GDM1 (cell line): ENCODE measurements around the gene PAK1IP1.
A peak's percentile ranks its signal among the peaks of the same experiment; 100 is the strongest.
"Not testable (repeated sequence)": the region's sequence is repeated elsewhere in the genome, so short reads cannot be mapped to it uniquely, and the experiment has no call there.

Source experiments
- DNase-seq: peaks from one replicate; lab custom pipeline; 2025; lab: John Stamatoyannopoulos, UW

The PAK1IP1 gene

GRCh38 chr6:10694302-10695085, at the start of gene PAK1IP1, which contains the start of gene C6orf52:
Gene PAK1IP1 (plus strand): TSS chr6:10694972. CDS start chr6:10694986, 14 bp downstream.
Gene C6orf52 (minus strand): TSS chr6:10694616. CDS start chr6:10687550, 7,066 bp downstream.
- peak; percentile 83 for DNase-seq

- peak; percentile 8 for DNase-seq
Observed at GRCh38 chr6:10655508-10656055, 39.2 kb upstream of the PAK1IP1 start.

DNA sequence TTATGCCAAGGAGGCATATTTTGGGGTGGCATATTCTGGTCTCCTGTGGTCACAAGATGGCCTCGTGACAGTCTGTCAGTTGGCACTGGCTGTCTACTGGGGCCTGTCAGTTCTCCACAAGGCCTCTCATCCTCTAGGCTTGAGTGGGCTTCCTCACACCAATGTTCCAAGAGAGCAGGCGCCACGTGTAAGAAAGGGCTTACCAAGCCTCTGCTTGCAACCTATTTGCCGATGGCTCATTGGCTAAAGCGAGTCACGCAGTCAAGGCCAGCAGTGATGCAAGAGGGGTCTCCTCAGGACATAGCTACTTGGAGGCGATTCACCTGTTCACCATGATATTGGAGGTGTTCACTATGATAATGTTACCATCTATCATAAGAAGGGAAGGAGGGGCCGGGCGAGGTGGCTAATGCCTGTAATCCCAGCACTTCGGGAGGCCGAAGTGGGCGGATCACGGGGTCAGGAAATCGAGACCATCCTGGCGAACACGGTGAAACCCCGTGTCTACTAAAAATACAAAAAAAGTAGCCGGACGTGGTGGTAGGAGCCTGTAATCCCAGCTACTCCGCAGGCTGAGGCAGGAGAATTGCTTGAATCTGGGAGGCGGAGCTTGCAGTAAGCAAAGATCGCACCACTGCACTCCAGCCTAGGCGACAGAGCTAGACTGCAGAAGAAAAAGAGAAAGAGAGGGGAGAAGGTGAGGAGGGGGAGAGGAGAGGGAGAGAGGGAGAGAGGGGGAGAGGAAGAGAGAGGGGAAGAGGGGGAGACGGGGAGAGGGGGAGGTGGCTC, 35.7 kb upstream of the PAK1IP1 start:
- DNase-seq, result no peak

- no peak for DNase-seq
Observed at GRCh38 chr6:10659699-10660348, 34.9 kb upstream of the PAK1IP1 start.

DNA sequence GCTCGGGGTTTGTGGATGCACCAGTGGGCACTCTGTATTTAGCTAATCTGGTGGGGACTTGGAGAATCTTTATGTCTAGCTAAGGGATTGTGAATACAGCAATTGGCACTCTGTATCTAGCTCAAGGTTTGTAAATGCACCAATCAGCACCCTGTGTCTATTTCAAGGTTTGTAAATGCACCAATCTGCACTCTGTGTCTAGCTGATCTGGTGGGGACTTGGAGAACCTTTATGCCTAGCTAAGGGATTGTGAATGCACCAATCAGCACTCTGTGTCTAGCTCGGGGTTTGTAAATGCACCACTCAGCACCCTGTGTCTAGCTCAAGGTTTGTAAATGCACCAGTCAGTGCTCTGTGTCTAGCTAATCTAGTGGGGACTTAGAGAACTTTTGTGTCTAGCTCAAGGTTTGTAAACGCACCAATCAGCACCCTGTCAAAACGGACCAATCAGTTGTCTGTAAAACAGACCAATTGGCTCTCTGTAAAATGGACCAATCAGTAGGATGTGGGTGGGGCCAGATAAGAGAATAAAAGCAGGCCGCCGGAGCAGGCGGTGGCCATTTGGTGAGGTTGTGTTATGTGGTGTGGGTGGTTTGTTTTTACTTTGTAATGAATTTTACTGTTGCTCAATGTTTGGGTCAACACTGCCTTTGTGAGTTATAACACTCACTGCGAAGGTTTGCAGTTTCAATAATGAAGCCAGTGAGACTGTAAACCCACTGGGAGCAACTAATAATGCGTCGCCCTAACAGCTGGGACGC, 34.2 kb upstream of the PAK1IP1 start:
- not testable (repeated sequence) for DNase-seq

GRCh38 chr6:10662207-10662606, 32.6 kb upstream of the PAK1IP1 start:
- no peak for DNase-seq

DNA sequence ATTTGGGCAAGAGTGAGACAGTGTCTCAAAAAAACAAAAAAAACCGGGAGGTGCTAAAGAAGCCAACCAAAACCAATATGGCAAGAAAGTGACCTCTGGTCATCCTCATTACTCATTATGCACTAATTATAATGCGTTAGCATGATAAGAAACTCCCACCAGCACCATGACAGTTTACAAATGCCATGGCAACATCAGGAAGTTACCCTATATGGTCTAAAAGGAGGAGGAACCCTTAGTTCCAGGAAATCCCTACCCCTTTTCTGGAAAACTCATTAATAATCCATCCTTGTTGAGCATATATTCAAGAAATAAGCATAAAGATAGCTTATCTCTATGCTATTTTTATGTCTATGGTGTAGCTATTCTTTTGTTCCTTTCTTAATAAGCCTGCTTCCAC, 32.0 kb upstream of the PAK1IP1 start:
- DNase-seq, result no peak

DNA sequence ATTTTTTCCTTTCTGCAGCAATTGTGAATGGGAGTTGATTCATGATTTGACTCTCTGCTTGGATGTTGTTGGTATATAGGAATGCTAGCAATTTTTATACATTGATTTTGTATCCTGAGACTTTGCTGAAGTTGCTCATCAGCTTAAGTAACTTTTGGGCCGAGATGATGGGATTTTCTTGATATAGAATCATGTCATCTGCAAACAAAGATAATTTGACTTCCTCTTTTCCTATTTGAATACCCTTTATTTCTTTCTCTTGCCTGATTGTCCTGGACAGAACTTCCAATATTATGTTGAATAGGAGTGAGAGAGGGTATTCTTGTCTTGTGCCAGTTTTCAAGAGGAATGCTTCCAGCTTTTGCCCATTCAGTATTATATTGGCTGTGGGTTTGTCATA, 29.2 kb upstream of the PAK1IP1 start:
- DNase-seq, result not testable (repeated sequence)

- DNase-seq, result no peak
Observed at GRCh38 chr6:10668126-10668917, 26.4 kb upstream of the PAK1IP1 start.

DNA sequence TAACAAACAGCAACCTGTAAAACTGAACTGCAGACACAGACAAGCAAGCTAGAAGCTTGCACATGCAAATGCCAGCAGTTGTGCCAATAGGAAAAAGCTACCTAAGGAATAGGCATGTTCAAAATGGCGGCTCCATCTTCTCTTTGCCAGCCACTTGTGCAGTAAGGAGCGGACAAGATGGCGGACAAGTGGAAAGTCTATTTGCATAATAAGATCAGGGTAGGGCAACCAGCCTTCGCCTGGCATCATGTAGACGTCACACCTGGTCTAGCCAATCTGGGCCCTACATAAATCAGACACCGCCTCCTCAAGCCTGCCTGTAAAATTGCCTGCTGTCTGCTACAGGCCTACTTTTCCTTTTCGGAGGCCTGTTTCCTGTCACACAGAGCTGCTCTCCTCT, 18.4 kb upstream of the PAK1IP1 start:
- DNase-seq, result no peak

DNA sequence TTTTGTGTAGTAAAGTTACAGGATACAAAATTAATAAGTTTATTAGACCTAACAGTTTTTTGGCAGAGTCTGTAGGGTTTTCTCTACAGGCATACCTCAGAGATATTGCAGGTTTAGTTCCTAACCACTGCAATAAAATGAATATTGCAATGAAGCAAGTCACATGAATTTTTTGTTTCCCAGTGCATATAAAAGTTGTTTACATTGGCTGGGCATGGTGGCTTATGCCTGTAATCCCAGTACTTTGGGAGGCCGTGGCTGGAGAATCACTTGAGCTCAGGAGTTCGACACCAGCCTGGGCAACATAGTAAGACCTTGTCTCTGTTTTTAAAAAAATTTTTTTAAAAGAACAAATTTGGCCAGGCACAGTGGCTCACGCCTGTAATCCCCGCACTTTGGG, 16.3 kb upstream of the PAK1IP1 start:
- no peak for DNase-seq

GRCh38 chr6:10681795-10682194, 13.0 kb upstream of the PAK1IP1 start:
- DNase-seq, result no peak

GRCh38 chr6:10682355-10682988, 12.3 kb upstream of the PAK1IP1 start:
- no peak for DNase-seq

- no peak for DNase-seq
Observed at GRCh38 chr6:10684618-10685017, 10.2 kb upstream of the PAK1IP1 start.

GRCh38 chr6:10685092-10685915, 9.5 kb upstream of the PAK1IP1 start:
- no peak for DNase-seq

DNA sequence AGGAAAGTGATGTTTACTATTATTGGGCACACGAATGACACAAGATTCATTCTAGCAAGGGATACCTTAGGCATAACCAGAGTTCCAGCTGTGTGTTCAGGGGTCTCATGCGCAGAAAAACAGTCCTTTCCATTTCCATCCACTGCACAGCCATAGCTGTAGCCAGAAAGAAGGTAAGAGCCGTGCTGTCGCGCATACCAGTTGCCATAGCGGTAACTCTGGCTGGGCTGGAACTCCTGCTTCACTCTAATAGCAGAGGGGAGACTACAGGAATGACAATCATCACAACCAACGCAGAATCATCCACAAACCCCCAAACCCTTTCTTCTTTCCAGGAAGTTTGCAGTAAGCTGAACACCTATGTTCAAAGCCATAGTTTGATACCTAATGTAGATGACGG, 7.9 kb upstream of the PAK1IP1 start:
- no peak for DNase-seq

GRCh38 chr6:10687582-10687981, 7.2 kb upstream of the PAK1IP1 start:
- no peak for DNase-seq

DNA sequence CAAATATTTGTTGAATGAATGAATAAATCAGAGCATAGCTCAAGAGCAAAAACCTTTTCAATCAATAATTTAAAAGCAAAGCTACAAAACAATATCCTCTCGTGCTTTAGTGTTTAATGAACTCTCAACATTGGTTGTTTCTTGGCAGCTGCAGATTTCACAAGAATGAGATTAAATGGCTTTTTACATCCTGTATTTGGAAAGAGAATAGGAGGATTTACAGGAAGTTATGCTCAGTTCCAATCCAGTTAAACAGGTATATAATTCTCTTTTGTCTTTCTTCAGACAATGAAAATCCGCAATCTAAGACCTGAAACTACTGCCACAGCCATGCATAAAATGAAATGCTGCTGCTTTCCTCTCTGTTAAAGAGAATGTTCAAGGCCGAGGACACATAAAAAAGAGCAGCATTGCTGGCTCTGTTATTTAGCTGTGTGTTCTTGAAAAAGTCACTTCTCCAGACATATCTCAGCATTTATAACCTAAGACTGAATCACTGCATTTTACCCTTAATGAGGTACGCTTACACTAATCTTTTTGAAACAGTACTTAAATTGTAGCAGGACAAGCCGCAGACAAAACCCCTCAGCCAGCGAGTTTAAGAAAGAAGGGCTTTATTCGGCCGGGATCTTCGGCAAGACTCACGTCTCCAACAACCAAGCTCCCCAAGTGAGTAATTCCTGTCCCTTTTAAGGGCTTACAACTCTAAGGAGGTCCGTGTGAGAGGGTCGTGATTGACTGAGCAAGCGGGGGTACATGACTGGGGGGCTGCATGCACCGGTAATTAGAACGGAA, 3.9 kb upstream of the PAK1IP1 start:
- no peak for DNase-seq
